H7 (cell line): ENCODE results near the gene LRRC8B. TPM values are rescaled to one million over a fixed set of nuclear protein-coding genes. Genes with fewer than 3 reads are reported as not detected.

Source experiments
- DNase-seq: peaks from one replicate; pipeline ENCODE4 v3.0.0; 2012
- H3K27me3 ChIP-seq: 2 replicates; pipeline ENCODE4 v1.6.0; 2011; ENCODE audit warnings: mild to moderate bottlenecking, low read length; ENCODE audit not compliant: control insufficient read depth, insufficient read depth
- H3K36me3 ChIP-seq: replicated peaks from 2 replicates; pipeline ENCODE4 v1.5.1; 2011; ENCODE audit warnings: low read length; ENCODE audit not compliant: control insufficient read depth, insufficient read depth
- H3K4me3 ChIP-seq: 2 replicates; pipeline ENCODE4 v1.5.1; 2011; ENCODE audit warnings: low read depth, mild to moderate bottlenecking, control low read depth, low read length, moderate library complexity; ENCODE audit not compliant: insufficient read depth
- total RNA-seq: library from RNA; depleted of rRNA; stranded (reverse); fragments of >200 nt; shearing (Covaris generic); gene quantifications from 2 replicates; pipeline ENCODE4 v1.2.3, GENCODE V29; 2014

LRRC8B gene
- total RNA-seq, 1 experiment from 2014 or later = 15.9 TPM

DNA sequence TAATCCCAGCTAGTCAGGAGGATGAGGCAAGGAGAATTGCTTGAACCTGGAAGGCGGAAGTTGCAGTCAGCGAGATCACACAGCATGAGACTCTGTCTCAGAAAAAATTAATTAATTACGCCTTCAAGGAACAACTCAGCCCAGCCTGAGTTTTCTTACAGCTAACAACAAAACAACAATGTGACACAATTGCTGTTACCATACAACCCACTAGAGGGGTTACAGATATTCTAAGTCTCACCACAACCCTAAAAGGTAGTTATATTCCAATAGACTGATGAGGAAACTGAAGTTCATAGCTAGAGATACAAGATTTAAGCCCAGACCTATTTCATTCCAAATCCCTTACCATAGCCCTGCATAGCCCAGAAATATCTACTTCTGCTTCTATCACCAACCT is 105.4 kb downstream of the LRRC8B start:
- no peak overlapping the region for H3K4me3 ChIP-seq
- H3K36me3 ChIP-seq = no peaks in the 10 kb centered on the region
- peaks cover 41% of the 10 kb centered on the region for H3K27me3 ChIP-seq
- no peak for DNase-seq

DNA sequence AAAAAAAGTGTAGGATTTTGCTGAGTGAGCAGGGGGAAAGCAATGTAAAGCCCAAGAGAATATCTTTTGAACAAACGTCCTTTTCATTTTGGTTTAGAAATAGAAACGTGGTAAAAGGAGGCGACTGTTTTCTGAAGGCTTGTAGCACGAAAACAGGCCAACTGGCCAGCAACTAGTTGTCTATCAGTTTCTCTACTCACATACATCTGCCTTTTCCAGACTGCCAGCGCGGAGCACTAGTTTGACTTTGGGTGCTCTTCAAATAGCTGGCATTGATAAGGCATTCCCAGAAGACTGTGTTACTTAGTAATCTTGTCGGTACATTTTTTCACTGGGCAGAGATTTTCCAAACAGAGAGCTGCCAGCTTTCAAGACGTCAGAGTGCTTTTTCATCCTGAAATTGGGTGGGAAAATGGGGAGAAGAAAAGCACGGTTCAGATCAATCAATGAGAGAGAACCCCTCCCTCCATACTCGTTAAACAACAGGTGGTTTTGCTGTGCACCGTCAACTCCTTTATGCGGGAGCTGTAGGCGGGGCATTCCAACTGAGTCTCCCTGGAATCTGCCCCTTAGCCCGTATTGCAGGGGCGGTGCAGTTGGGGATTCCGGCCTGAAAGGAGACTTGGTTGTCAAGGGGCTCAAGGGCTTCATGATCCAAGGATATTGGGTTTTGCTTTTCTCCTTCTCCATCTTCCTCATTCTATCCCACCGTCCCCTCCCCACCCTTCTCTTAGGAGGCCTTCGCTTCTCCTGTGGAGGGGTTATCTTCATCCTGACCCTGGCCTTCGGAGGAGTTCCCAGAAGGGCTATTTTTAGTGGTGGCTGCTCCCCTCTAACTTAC is 107.4 kb downstream of the LRRC8B start:
- Histone ChIP-seq H3K27me3 (peaks cover 43% of the 10 kb centered on the region), H3K36me3 (no peaks in the 10 kb centered on the region), H3K4me3 (peak overlapping the region; percentile 80)
- DNase-seq = peak; percentile 55

DNA sequence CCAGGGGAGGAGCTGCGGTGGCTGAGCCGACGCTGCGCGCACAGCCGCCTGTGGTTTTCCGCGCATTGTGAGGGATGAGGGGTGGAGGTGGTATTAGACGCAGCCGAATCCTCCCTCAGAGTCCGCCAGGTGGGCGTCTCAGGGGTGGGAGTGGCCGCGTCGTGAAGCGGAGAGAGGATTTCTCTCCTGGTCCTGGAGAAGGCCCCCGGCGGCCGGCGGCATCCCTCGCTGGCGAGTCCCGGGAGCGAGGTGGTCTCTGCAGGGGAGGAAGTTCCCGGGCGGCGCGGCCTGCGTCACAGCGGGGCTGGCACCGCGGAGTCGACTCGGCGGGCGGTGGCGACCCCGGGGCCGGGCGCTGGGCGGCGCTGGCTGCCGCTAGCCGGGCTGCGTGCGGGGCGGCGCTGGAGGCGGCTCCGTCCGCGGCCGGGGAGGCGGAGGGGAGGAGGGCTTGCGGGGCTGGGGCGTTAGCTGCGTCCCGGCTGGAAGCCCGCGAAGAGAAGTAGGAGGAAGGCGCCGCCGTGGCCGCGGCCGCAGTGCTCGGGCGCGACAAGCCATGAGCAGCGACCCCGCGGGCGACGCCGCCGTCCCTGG is 108.1 kb downstream of the LRRC8B start, which contains the start of gene LRRC8C:
Gene LRRC8C, plus strand, starts transcription at position 464 of the 591 bp plus-strand sequence. CDS start 53,354 bp downstream, outside the sequence.
- H3K36me3 ChIP-seq = no peaks in the 10 kb centered on the region
- peak within 1 kb of the TSS; percentile 80 for H3K4me3 ChIP-seq
- H3K27me3 ChIP-seq = peaks cover 43% of the 10 kb centered on the region
- DNase-seq = peak; percentile 90

DNA sequence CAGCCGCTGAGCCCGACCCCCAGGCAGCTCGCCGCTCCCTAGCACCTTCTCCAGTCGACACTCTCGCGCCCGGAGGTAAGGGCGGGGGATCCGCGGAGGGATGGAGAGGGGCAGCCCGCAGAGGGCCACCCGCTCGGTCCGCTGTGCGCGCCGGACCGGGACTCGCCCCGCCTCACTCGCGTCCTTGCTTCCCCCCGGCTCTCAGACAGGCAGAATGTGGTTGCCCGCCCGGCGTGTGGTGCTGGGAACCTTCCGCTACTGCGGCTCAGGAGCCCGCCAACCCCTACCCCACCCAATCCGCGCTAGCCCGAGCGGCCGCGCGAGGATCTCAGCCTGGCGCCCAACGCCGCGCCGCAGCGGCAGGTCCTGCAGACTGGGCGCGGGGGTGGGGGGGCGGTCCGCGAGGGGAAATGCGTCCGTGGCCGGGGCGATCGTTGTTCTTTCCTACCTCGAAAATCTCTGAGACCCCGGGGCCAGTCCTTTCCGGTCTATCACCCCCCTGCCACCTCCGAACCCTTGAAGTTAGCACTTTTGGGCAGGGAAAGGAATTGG is 108.7 kb downstream of the LRRC8B start:
- Histone ChIP-seq H3K27me3 (peaks cover 43% of the 10 kb centered on the region), H3K4me3 (peak overlapping the region; percentile 80), H3K36me3 (no peaks in the 10 kb centered on the region)
- peak; percentile 74 for DNase-seq

DNA sequence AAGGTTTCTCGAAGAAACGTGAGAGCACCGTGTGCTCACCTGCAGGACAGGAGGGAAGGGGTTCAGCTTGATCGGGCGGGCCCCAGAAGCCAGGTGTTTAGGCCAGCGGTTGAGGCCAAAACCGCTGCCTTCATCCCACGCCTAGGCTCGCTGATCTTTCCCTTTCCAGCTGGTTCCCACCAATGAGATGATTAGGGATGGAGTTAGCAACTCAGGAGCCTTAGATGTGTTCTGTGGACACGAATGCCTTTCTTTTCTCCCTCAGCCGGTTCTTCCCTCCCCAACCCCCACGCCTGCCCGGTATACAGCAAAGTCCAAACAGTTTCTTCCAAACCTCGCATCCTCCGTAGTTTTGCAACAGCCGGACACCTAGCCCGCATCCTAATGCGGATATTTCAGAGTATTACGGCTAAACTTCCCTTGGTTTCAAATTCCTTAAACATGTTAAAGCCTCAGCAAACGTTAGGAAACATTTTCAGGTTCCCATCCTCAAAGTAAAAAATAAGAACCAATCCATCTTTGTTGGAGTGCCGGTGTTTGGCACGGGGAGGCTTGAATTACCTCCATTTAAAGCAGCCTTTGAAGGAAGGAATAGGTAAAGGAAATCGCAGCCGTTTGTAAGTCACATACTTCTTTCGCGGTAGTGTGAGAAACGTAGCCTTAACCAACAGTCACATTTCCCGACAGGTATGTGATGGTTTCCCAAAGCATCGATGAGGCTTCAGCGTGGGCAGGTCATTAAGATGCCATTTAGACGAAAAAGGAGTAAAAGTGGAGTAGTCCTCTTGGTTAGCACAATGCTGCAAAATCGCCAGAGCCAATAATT is 109.4 kb downstream of the LRRC8B start:
- peak overlapping the region; percentile 80 for H3K4me3 ChIP-seq
- DNase-seq = peak; percentile 49
- no peaks in the 10 kb centered on the region for H3K36me3 ChIP-seq
- H3K27me3 ChIP-seq = peaks cover 43% of the 10 kb centered on the region

DNA sequence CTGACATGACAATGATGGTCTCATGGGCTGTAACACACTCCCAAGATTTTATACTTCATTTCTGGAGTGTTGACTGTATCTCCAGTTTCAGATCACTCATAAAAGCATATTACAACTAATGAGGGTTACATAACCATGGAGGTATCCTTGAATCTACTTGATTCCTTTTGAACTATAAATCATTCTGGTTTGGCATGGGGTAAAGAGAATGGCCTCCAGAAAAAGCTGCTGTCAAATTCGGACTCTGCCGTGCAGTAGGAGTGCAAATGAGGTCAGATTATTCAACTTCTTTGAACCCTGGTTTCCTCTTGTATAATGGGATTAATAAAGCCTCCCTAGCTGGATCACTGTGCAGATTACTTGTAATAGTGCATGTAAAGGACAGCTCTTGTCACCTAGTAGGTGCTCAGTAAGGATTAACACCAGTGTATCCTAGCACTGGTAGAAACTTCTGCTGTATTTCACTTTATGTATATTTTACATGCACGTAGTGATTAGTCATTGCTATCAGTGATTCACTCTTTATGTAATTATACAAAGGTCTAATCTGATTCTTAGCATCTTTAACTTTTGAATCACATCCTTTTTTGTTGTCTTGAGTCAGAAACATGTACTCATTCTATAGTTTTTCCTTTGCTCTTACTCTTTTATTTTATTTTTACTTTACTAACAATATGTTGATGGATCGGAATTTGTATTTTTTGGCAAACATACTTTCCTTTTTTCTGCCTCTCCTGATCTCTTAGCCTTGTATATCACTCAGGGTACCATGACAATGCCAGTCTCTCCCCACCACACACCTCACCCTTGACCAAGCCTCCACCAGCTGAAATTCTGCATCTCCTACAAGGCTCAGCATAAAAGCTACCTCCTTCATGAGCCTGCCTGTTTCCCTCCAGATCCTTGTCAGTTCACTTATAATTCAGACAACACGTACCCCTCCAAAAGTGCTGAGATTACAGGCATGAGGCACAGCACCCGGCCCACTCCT is 111.5 kb downstream of the LRRC8B start:
- Histone ChIP-seq H3K36me3 (no peaks in the 10 kb centered on the region), H3K4me3 (no peak overlapping the region), H3K27me3 (peaks cover 39% of the 10 kb centered on the region)
- DNase-seq = no peak

DNA sequence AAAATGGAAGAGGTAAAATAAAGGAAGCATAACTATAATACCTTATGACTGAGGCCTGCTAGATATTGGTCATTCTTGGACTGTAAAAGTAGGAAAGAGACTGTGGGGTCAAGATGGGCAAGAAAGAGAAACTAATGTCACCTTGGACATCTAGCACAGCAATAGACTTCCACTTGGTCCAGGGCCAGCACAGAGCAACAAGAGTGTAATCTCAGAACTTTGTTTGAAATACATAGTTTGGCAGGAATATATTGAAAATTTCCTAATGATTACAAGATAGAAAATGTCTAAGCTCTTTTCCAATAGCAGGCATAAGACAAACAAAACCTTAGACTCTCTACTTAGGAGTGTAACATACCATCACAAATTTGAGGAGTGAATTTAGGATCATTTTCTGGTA is 112.9 kb downstream of the LRRC8B start:
- DNase-seq = no peak
- Histone ChIP-seq H3K36me3 (no peaks in the 10 kb centered on the region), H3K27me3 (peaks cover 25% of the 10 kb centered on the region), H3K4me3 (no peak overlapping the region)

DNA sequence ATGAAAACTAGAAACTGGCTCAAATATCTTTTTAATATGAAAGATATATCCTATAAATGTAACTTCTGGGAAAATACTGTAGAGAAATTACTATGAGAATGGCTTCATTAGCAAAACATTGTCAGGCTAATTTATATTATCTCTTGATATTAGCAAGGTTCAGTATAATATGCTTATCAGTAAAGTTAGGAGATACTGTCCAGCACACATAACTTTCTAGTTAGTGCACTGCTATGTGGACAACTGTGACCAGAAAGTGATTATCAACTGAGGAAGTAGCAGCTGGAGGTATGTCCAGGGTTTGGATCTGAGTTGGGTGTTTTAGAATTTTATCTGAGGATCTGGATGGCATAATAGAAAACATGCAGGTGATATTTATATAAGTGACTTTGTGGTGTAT is 115.8 kb downstream of the LRRC8B start:
- H3K27me3 ChIP-seq = peaks cover 3% of the 10 kb centered on the region; the same call in 1 of the 2 replicates
- no peaks in the 10 kb centered on the region for H3K36me3 ChIP-seq
- no peak for DNase-seq
- no peak overlapping the region for H3K4me3 ChIP-seq

DNA sequence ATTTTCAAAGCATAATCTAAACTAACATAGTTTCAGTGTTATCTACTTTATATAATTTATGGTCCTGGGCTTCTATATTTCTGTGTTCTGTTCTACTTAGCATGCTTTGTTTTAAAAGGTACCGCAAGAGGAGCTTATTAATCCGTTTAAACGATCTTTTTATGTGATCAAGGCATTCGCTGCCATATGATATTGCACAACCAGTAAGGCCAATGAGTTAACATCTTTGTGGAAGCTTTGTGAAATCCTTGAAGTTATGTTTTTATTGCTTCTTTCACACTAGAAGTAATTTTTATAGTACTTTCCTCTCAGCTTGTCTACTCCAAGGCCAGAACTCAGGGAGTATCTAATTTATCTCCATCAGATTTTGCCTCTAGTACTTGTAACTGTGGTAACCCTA is 117.2 kb downstream of the LRRC8B start:
- no peak overlapping the region for H3K4me3 ChIP-seq
- no peaks in the 10 kb centered on the region for H3K27me3 ChIP-seq
- no peaks in the 10 kb centered on the region for H3K36me3 ChIP-seq
- no peak for DNase-seq

DNA sequence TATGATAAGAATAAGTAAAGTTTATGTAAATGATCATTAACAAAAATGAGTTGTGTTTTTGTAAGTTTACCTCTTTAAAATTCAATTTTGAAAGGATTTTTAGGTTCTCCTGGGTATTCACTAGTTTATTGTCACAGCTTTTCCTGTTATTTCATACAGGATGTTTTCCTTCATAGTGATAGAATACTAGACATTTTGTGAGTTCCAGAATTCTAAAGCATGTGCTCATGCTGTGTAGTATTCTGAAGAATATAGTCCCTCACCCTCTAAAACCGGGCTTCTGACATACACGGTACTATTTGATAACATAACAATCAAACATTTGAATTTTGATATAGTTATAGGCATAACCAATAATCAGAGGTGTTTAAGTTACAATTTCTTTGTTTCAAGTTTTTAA is 118.9 kb downstream of the LRRC8B start:
- H3K36me3 ChIP-seq = no peaks in the 10 kb centered on the region
- H3K27me3 ChIP-seq = no peaks in the 10 kb centered on the region
- DNase-seq = no peak
- H3K4me3 ChIP-seq = no peak overlapping the region

DNA sequence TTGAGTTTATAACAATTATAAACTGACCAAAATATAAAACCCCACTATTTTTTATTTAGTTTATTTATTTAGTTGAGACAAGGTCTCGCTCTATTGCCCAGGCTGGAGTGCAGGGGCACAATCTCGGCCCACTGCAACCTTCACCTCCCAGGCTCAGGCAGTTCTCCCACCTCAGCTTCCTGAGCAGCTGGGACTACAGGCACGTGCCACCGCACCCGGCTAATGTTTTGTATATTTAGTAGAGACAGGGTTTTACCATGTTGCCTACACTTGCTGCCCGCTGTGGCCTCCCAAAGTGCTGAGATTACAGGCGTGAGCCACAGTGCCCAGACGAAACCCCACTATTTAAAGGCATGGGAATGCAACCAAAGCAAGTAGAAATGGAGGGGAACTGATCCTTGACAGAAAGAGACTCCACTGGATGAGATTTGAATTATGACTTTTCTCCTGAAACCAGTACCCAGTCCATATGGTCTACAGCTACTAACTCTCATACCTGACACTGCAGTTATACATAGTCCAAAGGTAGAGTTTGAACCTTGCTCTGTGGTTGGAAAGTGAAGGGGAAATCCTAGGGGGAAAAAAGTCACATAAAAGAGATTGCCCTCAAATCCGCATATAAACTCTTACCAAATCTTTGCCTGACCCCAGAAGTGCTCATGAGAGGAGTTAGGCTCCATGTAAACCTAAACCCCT is 119.6 kb downstream of the LRRC8B start:
- no peaks in the 10 kb centered on the region for H3K36me3 ChIP-seq
- DNase-seq = no peak
- no peak overlapping the region for H3K4me3 ChIP-seq
- H3K27me3 ChIP-seq = no peaks in the 10 kb centered on the region

DNA sequence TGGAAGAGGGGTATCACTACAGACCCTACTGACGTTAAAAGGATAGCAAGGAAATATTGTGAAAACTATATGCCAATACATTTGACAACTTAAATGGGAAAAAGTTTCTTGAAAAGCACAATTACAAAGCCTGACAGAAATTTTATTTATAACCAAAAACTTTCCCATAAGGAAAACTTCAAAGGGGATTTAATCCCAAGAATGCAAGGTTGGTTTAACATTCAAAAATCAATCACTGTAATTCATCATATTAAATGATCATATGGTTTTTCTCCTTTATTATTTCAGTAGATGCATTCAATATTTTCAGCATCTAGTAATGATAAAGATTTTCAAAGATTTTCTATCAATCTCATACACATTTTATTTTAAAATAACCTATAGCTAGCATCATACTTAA is 121.6 kb downstream of the LRRC8B start:
- H3K4me3 ChIP-seq = no peak overlapping the region

More for the DNA sequence above, 121.6 kb downstream of the LRRC8B start:
- DNase-seq = no peak
- H3K36me3 ChIP-seq = no peaks in the 10 kb centered on the region
- no peaks in the 10 kb centered on the region for H3K27me3 ChIP-seq
